NCI-H2107 treated with DMSO at 0.1 percent for 48 hours (cell line): ENCODE results near the gene DDX60.
"Not testable (repeated sequence)": the region's sequence is repeated elsewhere in the genome, so short reads cannot be mapped to it uniquely, and the experiment has no call there.

Experiments
- DNase-seq: peaks from one replicate; lab custom pipeline; 2025; ENCODE audit not compliant: unreplicated experiment; lab: John Stamatoyannopoulos, UW

DDX60 gene, protein sequence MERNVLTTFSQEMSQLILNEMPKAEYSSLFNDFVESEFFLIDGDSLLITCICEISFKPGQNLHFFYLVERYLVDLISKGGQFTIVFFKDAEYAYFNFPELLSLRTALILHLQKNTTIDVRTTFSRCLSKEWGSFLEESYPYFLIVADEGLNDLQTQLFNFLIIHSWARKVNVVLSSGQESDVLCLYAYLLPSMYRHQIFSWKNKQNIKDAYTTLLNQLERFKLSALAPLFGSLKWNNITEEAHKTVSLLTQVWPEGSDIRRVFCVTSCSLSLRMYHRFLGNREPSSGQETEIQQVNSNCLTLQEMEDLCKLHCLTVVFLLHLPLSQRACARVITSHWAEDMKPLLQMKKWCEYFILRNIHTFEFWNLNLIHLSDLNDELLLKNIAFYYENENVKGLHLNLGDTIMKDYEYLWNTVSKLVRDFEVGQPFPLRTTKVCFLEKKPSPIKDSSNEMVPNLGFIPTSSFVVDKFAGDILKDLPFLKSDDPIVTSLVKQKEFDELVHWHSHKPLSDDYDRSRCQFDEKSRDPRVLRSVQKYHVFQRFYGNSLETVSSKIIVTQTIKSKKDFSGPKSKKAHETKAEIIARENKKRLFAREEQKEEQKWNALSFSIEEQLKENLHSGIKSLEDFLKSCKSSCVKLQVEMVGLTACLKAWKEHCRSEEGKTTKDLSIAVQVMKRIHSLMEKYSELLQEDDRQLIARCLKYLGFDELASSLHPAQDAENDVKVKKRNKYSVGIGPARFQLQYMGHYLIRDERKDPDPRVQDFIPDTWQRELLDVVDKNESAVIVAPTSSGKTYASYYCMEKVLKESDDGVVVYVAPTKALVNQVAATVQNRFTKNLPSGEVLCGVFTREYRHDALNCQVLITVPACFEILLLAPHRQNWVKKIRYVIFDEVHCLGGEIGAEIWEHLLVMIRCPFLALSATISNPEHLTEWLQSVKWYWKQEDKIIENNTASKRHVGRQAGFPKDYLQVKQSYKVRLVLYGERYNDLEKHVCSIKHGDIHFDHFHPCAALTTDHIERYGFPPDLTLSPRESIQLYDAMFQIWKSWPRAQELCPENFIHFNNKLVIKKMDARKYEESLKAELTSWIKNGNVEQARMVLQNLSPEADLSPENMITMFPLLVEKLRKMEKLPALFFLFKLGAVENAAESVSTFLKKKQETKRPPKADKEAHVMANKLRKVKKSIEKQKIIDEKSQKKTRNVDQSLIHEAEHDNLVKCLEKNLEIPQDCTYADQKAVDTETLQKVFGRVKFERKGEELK (N-terminal part only)

DNA sequence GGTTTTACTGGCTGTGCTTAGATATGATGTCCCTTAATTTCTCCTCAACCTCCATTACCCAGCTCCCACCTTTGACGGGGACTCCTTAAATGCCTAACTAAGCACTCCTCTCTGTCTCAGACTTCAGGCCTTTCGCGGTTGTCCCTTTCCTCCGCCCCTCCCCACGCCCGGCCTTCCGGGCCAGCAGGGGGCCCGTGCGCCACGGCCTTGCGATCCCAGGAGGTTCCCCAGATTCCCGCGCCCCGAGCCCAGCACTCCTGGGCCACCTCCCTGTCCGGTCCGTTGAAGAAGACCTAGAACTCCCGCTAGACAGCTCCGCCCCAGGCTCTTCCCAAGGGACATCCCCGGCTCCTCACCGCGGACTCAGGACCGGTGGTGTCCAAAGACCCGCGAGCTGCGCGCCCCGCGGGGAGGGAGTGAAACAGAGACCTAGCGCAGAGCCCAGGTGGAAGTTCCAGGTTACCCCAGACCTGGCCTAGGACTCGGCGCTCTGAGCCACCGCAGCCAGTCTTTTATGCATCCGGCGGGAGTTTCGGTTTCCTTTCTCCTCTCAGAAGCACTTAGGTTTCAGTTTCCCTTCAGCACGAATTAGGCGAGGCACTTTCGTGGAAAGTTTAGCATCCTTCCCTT lies at the start of gene DDX60:
Gene DDX60, minus strand, starts transcription at position 487 of the 630 bp plus-strand sequence. CDS start 7,493 bp downstream, outside the sequence.
- DNase-seq, result peak; percentile 43

DNA sequence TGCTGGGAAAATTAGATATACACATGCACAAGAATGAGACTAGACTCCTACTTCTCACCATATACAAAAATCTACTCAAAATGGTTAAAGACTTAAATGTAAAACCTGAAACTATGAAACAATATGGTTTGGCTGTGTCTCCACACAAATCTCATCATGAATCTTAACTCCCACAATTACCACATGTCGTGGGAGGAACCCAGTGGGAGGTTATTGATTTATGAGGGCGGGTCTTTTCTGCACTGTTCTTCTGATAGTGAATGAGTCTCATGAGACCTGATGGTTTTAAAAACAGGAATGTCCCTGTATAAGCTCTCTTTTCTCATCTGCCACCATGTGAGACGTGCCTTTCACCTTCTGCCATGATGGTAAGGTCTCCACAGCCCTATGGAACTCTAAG lies 48.5 kb upstream of the DDX60 start:
- no peak for DNase-seq

DNA sequence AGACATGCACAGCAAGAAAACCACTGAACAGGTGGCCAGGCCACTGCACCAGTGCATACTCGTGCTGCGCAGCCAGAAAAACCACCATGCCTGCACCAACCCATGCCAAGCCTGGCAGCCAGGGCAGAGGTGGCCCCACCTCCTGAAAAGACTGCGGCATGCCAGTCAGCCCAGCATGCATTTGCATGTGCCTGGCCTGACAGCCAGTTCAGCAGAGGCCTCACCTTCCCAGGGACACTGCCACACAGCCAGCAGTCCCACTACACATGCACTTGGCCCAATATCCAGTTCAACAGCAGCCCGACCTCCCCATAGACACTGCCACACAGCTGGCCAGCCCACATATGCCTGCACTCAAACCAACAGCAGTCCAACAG lies 43.5 kb upstream of the DDX60 start:
- no peak for DNase-seq

DNA sequence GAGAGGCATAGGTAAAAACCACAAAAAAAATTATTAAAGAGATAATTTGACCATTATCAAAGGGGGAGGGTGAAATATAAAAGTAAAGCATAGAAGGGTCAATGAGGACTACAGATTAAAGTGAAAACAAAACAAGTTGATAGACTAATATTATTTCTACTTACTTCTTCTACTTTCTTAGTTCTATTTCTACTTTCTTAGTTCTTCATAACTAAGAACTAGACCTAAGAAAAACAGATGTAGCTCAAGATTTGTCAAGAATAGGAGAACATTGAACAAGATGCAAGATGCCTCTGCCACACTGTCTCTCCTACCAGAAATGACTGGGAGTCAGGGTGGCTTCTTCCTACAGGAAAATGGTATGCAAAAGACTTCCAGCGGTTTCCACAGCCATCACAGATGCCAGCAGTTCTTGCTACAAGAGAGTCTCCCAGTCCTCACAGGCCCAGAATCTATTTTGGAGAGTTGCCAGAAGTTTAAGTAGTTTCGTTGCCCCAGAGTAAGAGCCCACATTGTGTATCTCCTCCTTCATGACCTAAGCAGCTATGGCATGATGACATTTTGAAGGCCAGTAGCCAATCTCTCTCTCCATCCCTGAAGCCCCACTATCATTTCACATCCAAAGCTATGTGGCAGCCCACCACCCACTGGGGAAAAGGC lies 42.9 kb upstream of the DDX60 start:
- no peak for DNase-seq

DNA sequence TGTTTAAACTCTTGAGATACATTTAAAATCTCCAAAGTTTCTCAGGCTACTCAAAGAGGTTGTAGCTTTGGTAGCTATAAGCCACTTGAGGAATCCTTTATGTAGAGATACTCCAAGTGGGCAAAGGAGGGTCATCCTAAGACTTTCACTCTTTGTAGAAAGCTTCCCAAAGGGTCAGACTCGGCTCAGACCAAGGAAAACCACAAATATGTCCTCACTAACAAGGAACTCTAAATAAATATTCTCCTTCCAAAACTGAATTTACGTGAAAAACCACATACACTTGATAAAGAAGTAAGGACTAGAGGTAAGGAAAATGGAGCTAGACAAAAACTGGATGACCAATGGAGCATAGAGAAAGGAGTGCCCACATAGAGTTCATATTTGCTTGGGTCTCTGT lies 41.7 kb upstream of the DDX60 start:
- DNase-seq, result no peak

DNA sequence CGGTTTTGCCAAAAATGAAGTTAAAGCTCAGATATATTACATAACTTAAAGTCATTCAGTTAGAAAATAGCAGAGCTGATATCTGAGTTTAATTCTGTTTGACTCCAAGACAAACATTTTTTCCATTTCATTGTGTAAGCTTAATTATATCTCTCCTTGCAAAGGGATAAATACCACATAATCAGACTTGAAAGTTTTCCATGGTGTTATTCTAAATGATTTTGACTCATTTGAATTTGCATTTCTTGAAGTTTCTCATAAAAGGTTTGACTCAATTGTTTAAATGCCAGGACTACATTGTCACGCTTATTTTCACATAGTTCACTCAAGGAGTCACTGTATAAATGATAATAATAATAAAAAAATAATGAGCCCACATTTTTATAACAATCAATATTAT lies 39.4 kb upstream of the DDX60 start:
- no peak for DNase-seq

DNA sequence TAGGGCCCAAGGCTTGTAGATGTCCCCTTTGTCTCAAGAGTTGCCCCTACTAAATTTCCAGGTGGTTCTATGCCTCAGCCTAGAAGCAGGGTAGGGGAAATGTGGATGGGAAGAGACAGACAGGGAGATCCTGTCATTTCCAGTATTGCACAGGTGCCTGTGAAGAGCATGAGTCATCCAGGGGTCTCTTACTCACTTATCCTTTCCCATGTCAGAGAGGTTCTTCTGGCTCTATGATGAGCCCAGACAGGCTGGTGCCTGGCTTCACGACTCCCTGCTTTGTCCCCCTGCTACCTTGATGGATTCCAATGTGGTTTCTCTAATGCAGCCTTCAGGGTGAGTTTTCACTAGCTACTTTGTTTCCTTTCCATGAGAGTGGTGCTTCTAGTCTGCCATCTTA lies 35.2 kb upstream of the DDX60 start:
- DNase-seq, result no peak

DNA sequence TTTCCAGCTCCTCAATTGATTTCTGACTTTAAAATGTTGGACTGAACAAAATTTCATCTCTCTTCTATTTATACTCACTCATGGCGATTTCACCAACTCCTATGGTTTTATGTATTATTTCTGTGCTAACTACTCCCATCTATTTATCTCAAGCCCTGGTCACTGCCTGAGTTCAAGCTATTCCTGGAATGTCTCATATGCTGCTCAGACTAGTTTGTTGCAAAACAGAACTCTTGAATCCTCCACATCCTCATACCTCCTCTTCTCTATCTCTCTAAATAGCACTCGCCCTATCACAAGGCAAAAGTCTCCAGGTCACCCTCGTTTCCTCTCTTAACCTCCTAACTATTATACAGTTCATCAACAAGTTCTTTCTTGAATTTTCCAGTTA lies 19.0 kb upstream of the DDX60 start:
- DNase-seq, result no peak

DNA sequence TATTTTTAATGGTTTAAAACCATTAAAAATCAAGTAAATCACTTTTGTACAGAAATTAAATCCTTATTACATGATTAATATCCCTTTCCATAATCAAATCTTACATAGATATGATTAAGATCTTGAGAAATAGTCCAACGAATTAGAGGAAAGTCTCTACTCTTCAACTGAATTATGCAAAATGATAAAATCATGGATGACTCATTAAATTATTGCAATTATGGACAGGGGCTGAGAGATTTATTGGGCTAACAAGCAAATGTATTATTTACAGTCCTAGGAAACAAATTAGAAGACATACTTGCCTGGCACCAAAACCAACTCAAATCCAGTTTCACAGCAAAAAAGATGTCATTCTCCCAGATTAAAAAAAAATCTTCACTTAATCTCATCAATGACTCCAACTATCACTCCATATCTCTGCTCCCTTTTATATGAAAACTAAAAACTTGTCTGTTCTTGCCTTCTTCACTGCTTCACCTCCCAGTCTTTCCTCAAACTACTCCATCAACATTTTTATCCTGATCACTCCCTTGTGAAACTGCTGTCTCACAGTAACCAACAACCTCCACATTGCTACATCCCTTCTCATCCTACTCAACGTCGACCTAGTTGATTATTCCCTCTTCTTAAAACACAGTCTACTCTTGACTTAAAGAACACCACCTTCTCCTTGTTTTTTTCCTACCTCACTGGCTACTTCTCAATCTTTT lies 18.4 kb upstream of the DDX60 start:
- DNase-seq, result no peak

DNA sequence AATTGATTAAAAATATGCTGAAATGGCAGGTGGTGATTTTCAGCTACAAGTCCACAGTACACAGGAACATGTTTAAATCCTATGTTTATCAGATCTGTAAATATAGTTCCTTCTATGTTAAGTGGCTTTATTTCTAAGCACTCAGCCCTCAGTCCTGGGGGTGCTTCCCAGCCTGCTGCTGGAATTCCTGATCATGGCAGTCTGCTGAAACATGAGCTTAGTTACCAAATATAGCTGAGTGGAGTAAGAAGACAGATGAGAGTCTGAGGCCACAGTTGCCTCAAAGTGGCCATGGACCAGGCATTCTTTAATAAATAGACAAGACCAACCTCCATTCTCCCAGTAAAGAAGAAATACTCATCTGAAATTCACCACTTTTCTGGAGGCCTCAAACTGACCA lies 17.1 kb upstream of the DDX60 start:
- DNase-seq, result peak; percentile 3

DNA sequence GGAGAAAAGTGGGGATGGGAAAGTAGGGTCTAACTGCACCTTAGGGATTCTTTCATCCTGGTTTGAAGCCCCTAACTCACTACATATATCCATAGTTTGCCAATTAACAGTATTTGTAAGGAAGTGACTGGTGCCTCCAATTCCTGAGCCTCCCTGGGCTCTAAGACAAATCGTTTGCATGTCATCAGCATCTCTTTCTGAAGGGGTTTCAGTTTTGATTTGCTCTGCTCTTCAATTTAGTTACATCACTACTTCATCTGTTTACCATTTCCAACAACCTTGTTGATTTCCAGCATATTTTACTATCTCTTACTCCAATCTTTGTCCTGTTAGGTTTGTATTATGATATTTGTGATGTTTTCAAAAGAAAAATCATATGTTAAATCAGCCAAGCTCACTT lies 15.5 kb upstream of the DDX60 start:
- DNase-seq, result no peak

DNA sequence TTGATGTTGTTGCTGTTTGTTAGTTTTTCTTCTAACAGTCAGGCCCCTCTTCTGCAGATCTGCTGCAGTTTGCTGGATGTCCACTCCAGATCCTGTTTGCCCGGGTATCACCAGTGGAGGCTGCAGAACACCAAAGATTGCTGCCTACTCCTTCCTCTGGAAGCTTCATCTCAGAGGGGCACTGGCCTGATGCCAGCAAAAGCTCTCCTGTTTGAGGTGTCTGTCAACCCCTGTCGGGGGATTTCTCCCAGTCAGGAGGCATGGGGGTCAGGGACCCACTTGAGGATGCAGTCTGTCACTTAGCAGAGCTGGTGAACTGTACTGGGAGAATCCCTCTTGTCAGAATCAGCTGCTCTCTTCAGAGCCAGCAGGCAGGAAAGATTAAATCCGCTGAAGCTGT lies 12.0 kb upstream of the DDX60 start:
- DNase-seq, result not testable (repeated sequence)

DNA sequence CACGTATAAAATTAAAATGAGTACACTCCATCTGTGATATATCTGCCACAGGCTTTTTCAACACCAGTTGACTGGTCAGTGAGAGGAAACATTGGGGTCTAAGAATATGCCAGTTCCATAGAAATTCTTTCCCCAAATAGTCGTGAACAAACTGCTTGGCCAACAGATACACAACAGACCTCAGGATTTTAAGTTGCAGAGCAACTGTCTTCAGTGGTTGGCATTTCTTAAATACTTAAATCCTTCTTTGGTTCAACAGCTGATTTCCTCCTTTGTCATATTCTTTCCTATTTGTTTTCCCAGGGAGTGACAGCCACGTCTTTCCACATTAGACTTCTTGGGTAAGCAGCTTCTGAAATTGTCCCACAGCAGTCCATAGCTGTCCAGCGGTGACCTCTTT lies 7.0 kb upstream of the DDX60 start:
- no peak for DNase-seq

DNA sequence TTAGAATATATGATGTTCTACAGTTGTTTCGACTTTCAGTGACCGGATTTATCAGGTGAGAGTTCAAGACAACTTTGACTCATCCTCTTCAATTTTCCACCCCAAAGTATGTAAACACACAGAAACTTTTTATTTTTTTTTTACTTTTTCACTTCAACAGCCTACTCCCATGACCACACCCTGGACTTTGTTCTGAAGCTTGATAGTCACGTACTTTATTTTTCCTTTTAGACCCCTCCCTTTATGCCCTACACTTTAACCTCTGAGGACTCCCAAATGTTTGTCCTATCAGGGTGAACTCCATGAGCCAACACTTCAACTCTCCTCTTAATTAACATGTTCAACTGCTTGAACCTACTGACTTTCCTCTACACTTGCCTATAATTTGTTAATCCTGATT lies 2.5 kb upstream of the DDX60 start:
- no peak for DNase-seq

DNA sequence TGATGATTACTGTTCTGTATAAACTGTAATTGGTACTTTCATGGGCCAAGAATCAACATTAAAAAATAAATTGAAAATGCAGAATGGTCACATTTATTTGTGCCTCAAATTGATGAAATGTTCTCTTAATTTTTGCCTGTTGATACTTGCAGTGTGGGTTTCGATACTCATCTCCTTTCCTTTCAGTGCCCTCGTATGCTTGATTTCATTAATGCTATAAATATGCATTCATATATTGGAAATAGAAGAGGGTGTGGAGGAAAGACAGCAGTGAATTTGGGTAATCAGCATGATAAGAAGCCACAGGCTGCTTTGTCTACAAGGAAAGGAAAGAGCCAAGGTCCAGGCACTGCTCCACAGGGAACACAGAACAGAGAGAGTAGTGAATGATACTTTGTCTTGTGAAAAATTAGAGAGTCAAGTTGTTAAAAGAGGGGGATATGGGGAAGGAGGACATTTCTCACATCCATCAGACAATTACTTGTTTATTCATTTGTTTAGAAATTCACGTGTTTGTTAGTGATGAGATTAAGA lies 1.0 kb upstream of the DDX60 start:
- no peak for DNase-seq

DNA sequence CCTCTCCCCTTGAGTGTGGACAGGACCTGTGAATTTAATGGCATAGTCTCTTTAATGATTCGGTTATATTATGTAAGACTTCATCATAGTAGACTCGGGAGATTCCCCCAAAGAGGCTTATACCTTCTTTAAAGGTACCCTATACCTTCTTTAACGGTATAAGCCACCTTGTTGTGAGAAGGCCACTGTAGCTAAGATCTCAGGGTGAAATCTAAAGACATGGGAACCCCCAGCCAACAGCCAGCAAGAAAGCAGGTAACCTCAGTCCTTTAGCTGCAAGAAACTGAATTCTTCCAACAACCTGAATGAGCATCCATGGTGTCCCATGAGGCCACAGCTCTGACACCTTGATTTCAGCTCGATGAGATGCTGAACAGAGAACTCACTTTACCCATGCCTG lies 931 bp downstream of the DDX60 start:
- no peak for DNase-seq

DNA sequence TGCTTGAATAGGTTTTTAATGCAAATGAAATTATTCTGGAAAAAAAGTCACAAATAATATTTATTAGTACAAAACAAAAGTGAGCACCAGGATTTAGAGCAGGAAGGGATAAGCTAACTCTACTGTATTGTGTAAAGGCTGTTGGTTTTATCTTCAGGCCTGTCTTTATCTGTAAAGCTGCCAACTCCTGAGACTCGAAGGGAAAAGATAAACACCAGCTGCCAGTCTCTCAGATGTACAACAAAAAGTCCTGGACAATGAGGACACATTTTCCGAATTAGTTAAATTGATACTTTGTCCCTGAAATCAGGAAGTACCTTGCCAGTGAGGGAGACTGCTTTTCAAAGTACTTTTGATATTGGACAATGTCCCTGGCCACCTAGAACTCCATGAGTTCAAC lies 8.8 kb downstream of the DDX60 start:
- no peak for DNase-seq

DNA sequence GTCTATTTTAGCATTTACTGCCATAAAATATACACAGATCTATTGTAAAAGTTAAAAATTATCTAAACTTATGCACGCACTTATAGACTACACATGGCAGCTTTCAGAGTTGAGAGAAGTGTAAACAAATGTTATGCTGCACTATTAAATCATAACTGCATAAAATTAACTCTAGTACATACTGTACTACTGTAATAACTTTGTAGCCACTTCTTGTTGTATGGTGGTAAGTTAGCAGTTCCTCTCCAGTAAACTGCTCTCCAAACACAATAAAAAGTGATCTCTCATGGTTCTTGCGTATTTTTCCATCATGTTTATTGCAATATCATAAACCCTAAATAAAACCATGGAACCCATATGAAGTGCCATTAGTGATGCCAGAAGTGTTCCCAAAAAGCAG lies 9.6 kb downstream of the DDX60 start:
- DNase-seq, result no peak

DNA sequence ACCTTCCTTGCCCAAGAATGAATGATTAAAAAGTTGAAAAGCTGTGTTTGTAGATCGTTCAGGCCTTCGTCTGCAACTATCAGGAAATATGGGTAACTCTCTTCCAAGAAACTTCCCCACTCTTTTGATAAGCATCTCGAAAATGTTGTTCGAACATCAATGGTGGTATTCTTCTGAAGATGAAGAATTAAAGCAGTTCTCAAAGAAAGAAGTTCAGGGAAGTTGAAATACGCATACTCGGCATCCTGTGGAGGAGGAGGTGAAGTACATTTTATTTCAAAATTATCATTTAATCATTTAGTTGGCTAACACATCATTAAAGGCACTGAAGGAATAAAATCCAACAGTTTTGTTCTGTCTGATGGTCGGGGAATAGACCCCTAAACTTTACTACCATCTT lies 12.1 kb downstream of the DDX60 start:
- DNase-seq, result no peak
